ENCODE data around the gene NGEF.
A peak's percentile ranks its signal among the peaks of the same experiment; 100 is the strongest.

NGEF gene

GRCh38 chr2:232888099-232888836 is 124.8 kb downstream of the NGEF start:
- ATAC-seq, result no peak
- peaks cover 5% of the 10 kb centered on the region for H3K4me1 Mint-ChIP-seq

GRCh38 chr2:232887171-232887850 is 125.7 kb downstream of the NGEF start:
- H3K27ac Mint-ChIP-seq, result peak overlapping the region in 1 of 2 donors; percentile 21
- H3K9me3 Mint-ChIP-seq, result no peaks in the 10 kb centered on the region
- H3K4me3 Mint-ChIP-seq, result no peak overlapping the region
- peaks cover 12% of the 10 kb centered on the region for H3K27me3 Mint-ChIP-seq
- DNase-seq, result no peak
- H3K4me1 Mint-ChIP-seq, result peaks cover 5% of the 10 kb centered on the region
- ATAC-seq, result no peak

More at GRCh38 chr2:232888099-232888836, 124.8 kb downstream of the NGEF start:
- Mint-ChIP-seq H3K9me3 (no peaks in the 10 kb centered on the region), H3K4me3 (no peak overlapping the region), H3K27me3 (peaks cover 12% of the 10 kb centered on the region), H3K27ac (no peak overlapping the region)
- no peak for DNase-seq

GRCh38 chr2:232886632-232887031 is 126.4 kb downstream of the NGEF start:
- Mint-ChIP-seq H3K4me1 (peaks cover 5% of the 10 kb centered on the region), H3K27me3 (peaks cover 12% of the 10 kb centered on the region), H3K9me3 (no peaks in the 10 kb centered on the region), H3K4me3 (no peak overlapping the region), H3K27ac (no peak overlapping the region)
- ATAC-seq (no peak), DNase-seq (no peak)

- no peak overlapping the region for H3K4me3 Mint-ChIP-seq
- H3K27ac Mint-ChIP-seq, result no peak overlapping the region
These were observed 126.9 kb downstream of the NGEF start for GRCh38 chr2:232886176-232886575.

GRCh38 chr2:232885264-232885961 is 127.6 kb downstream of the NGEF start:
- no peak overlapping the region for H3K4me3 Mint-ChIP-seq
- ATAC-seq, result no peak
- no peaks in the 10 kb centered on the region for H3K9me3 Mint-ChIP-seq
- no peak overlapping the region for H3K27ac Mint-ChIP-seq
- H3K27me3 Mint-ChIP-seq, result peaks cover 2% of the 10 kb centered on the region
- DNase-seq, result no peak
- H3K4me1 Mint-ChIP-seq, result no peaks in the 10 kb centered on the region

More at GRCh38 chr2:232886176-232886575, 126.9 kb downstream of the NGEF start:
- H3K9me3 Mint-ChIP-seq, result no peaks in the 10 kb centered on the region
- ATAC-seq (no peak), DNase-seq (no peak)
- H3K27me3 Mint-ChIP-seq, result peaks cover 9% of the 10 kb centered on the region
- peaks cover 5% of the 10 kb centered on the region for H3K4me1 Mint-ChIP-seq

- DNase-seq (no peak), ATAC-seq (no peak)
- no peaks in the 10 kb centered on the region for H3K4me1 Mint-ChIP-seq
- H3K4me3 Mint-ChIP-seq, result no peak overlapping the region
- H3K9me3 Mint-ChIP-seq, result no peaks in the 10 kb centered on the region
- no peak overlapping the region for H3K27ac Mint-ChIP-seq
- no peaks in the 10 kb centered on the region for H3K27me3 Mint-ChIP-seq
These were observed 128.3 kb downstream of the NGEF start for GRCh38 chr2:232884549-232885263.

GRCh38 chr2:232884001-232884421 is 129.0 kb downstream of the NGEF start:
- Mint-ChIP-seq H3K4me3 (no peak overlapping the region), H3K27me3 (no peaks in the 10 kb centered on the region), H3K27ac (no peak overlapping the region), H3K4me1 (no peaks in the 10 kb centered on the region), H3K9me3 (no peaks in the 10 kb centered on the region)
- ATAC-seq (no peak), DNase-seq (no peak)

- DNase-seq (no peak), ATAC-seq (no peak)
- H3K27me3 Mint-ChIP-seq, result peaks cover under 1% of the 10 kb centered on the region
- no peak overlapping the region for H3K27ac Mint-ChIP-seq
- no peaks in the 10 kb centered on the region for H3K9me3 Mint-ChIP-seq
- no peak overlapping the region for H3K4me3 Mint-ChIP-seq
- H3K4me1 Mint-ChIP-seq, result no peaks in the 10 kb centered on the region
These were observed 129.8 kb downstream of the NGEF start for GRCh38 chr2:232883116-232883721.

GRCh38 chr2:232882505-232883115 is 130.4 kb downstream of the NGEF start:
- Mint-ChIP-seq H3K4me1 (no peaks in the 10 kb centered on the region), H3K27ac (peak overlapping the region in 1 of 2 donors; percentile 14), H3K9me3 (no peaks in the 10 kb centered on the region), H3K4me3 (no peak overlapping the region), H3K27me3 (peaks cover 7% of the 10 kb centered on the region)
- no peak for ATAC-seq
- DNase-seq, result no peak

- Mint-ChIP-seq H3K4me1 (no peaks in the 10 kb centered on the region), H3K27ac (no peak overlapping the region), H3K9me3 (no peaks in the 10 kb centered on the region), H3K4me3 (no peak overlapping the region), H3K27me3 (peaks cover 12% of the 10 kb centered on the region)
- ATAC-seq (no peak), DNase-seq (no peak)
These were observed 131.0 kb downstream of the NGEF start for GRCh38 chr2:232882085-232882484.

GRCh38 chr2:232880764-232881351 is 132.2 kb downstream of the NGEF start:
- Mint-ChIP-seq H3K27me3 (peaks cover 14% of the 10 kb centered on the region), H3K9me3 (no peaks in the 10 kb centered on the region), H3K4me1 (peaks cover under 1% of the 10 kb centered on the region), H3K27ac (no peak overlapping the region), H3K4me3 (no peak overlapping the region)
- ATAC-seq, result no peak
- no peak for DNase-seq

- H3K27ac Mint-ChIP-seq, result no peak overlapping the region
- H3K27me3 Mint-ChIP-seq, result peaks cover 24% of the 10 kb centered on the region
- ATAC-seq (no peak), DNase-seq (no peak)
- no peaks in the 10 kb centered on the region for H3K9me3 Mint-ChIP-seq
- no peak overlapping the region for H3K4me3 Mint-ChIP-seq
- peaks cover 9% of the 10 kb centered on the region for H3K4me1 Mint-ChIP-seq
These were observed 133.2 kb downstream of the NGEF start for GRCh38 chr2:232879618-232880494.

GRCh38 chr2:232878855-232879617 is 134.0 kb downstream of the NGEF start:
- Mint-ChIP-seq H3K9me3 (no peaks in the 10 kb centered on the region), H3K27me3 (peaks cover 32% of the 10 kb centered on the region), H3K4me3 (no peak overlapping the region), H3K27ac (no peak overlapping the region), H3K4me1 (peaks cover 9% of the 10 kb centered on the region)
- ATAC-seq (no peak), DNase-seq (no peak)

Measured in stimulated activated naive CD8-positive, alpha-beta T cell treated with anti-CD3 and anti-CD28 coated beads, Interleukin-15, amount 100 ng/mL, for 72 hours (primary cell).